ENCODE results near the gene TAF3. TPM values are rescaled to one million over a fixed set of nuclear protein-coding genes. Genes with fewer than 3 reads are reported as not detected.

The TAF3 gene
- total RNA-seq, 1 donor from 2014 or later, result 2.5 TPM

GRCh38 chr10:8045726-8046494 lies 227.6 kb downstream of the TAF3 start:
- no peak for DNase-seq (ENCODE audit: low read depth)

GRCh38 chr10:8047452-8048280 lies 229.4 kb downstream of the TAF3 start:
- DNase-seq (ENCODE audit: low read depth), result no peak

- no peak for DNase-seq (ENCODE audit: low read depth)
Measured at GRCh38 chr10:8048281-8049008, 230.1 kb downstream of the TAF3 start.

- DNase-seq (ENCODE audit: low read depth), result no peak
Measured at GRCh38 chr10:8049045-8049864, 230.9 kb downstream of the TAF3 start.

GRCh38 chr10:8049865-8050555 lies 231.7 kb downstream of the TAF3 start:
- no peak for DNase-seq (ENCODE audit: low read depth)

GRCh38 chr10:8050556-8051108 lies 232.3 kb downstream of the TAF3 start:
- DNase-seq (ENCODE audit: low read depth), result no peak

GRCh38 chr10:8051109-8051821 lies 233.0 kb downstream of the TAF3 start:
- no peak for DNase-seq (ENCODE audit: low read depth)

- no peak for DNase-seq (ENCODE audit: low read depth)
Measured at GRCh38 chr10:8051851-8052257, 233.5 kb downstream of the TAF3 start.

- DNase-seq (ENCODE audit: low read depth), result no peak
Measured at GRCh38 chr10:8052341-8052955, 234.1 kb downstream of the TAF3 start.

- DNase-seq (ENCODE audit: low read depth), result no peak
Measured at GRCh38 chr10:8052956-8053445, 234.7 kb downstream of the TAF3 start.

GRCh38 chr10:8053446-8054243 lies 235.3 kb downstream of the TAF3 start:
- peak; percentile 18 for DNase-seq (ENCODE audit: low read depth)

GRCh38 chr10:8054244-8054493 lies 235.9 kb downstream of the TAF3 start:
- no peak for DNase-seq (ENCODE audit: low read depth)

GRCh38 chr10:8054494-8055407 lies 236.4 kb downstream of the TAF3 start, which contains the start of gene GATA3:
Gene GATA3 (plus strand): TSS chr10:8054688. CDS start chr10:8055656, 968 bp downstream.
- no peak for DNase-seq (ENCODE audit: low read depth)

GRCh38 chr10:8055420-8056349 lies 237.4 kb downstream of the TAF3 start:
- DNase-seq (ENCODE audit: low read depth), result no peak

- DNase-seq (ENCODE audit: low read depth), result no peak
Measured at GRCh38 chr10:8056378-8056777, 238.1 kb downstream of the TAF3 start.

- no peak for DNase-seq (ENCODE audit: low read depth)
Measured at GRCh38 chr10:8056871-8057331, 238.6 kb downstream of the TAF3 start.

Measured in renal cortical epithelial cell (primary cell).